ENCODE measurements around the gene SMOC2. TPM values are rescaled to one million over a fixed set of nuclear protein-coding genes. Genes with fewer than 3 reads are reported as not detected.

SMOC2 gene
- polyA plus RNA-seq, 1 experiment: not detected

DNA sequence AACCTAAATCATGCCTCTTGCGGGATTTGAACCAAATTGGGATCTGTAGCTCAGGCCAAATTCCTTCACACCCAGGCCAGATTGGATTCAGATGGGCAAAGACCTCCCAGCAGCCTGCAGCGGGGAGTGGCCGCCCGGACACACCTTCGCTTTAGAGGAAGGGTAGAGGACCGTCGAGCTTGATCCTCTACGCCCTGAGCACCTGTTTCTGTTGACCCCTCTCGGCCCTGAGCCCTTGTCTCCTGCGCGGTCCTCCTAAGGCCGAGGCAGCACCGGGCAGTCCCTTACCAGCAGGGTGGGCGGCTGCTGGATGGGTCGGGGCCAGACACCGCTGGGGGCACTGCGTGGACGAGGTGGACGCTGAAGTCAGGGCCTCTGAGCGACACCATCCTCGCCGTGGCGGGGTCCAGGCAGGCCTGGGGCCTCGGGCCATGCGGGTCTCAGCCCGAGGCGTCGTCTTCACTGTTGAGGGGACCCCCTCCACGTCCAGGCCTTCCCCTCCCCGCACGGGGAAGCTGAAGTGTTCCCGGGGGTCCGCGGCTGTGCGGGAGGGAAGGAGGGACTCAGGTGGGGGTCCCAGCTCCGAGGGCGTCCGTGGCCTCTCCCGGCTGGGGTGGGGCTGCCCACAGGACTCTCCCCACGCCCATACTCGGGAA, 114.8 kb downstream of the SMOC2 start:
- no peak for DNase-seq (ENCODE audit: low read depth, low spot score)
- POLR2A ChIA-PET: no interaction called here
- H3K9me3 ChIP-seq (ENCODE audit: control insufficient read depth, insufficient read depth, low read length): peaks cover 54% of the 10 kb centered on the region
- no peak overlapping the region for H3K27ac ChIP-seq (ENCODE audit: low read depth, low read length)
- no peak overlapping the region for H3K4me3 ChIP-seq (ENCODE audit: low read depth, low read length)
- CTCF ChIA-PET: no interaction called here
- H3K27me3 ChIP-seq (ENCODE audit: control insufficient read depth, insufficient read depth, low read length): no peaks in the 10 kb centered on the region
- TF ChIP-seq, protein P1, sequence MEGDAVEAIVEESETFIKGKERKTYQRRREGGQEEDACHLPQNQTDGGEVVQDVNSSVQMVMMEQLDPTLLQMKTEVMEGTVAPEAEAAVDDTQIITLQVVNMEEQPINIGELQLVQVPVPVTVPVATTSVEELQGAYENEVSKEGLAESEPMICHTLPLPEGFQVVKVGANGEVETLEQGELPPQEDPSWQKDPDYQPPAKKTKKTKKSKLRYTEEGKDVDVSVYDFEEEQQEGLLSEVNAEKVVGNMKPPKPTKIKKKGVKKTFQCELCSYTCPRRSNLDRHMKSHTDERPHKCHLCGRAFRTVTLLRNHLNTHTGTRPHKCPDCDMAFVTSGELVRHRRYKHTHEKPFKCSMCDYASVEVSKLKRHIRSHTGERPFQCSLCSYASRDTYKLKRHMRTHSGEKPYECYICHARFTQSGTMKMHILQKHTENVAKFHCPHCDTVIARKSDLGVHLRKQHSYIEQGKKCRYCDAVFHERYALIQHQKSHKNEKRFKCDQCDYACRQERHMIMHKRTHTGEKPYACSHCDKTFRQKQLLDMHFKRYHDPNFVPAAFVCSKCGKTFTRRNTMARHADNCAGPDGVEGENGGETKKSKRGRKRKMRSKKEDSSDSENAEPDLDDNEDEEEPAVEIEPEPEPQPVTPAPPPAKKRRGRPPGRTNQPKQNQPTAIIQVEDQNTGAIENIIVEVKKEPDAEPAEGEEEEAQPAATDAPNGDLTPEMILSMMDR (IDR thresholded peaks at IDR 0.05; ENCODE audit: low read depth, low read length): no peak

DNA sequence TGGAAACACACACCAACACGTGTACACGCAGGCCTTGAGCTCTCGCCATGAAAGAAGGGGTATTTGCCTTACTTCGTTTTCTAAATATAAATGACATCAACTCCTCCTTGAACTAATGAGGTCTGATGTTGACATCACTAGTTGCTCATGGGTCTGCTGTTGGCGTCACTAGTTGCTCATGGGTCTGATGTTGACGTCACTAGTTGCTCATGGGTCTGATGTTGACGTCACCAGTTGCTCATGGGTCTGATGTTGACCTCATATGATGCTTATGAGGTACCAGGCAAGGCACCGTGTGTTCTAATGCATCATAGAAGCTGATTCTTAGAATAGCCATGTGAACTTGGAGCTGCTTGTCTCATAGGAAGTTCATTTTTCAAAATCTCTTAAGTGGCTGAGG, 116.5 kb downstream of the SMOC2 start:
- TF ChIP-seq, protein P1 (IDR thresholded peaks at IDR 0.05; ENCODE audit: low read depth, low read length): no peak
- DNase-seq (ENCODE audit: low read depth, low spot score): no peak
- Histone ChIP-seq H3K4me3 (ENCODE audit: low read depth, low read length) (no peak overlapping the region), H3K27ac (ENCODE audit: low read depth, low read length) (no peak overlapping the region), H3K27me3 (ENCODE audit: control insufficient read depth, insufficient read depth, low read length) (no peaks in the 10 kb centered on the region), H3K9me3 (ENCODE audit: control insufficient read depth, insufficient read depth, low read length) (peaks cover 48% of the 10 kb centered on the region)
- CTCF ChIA-PET: no interaction called here
- POLR2A ChIA-PET: no interaction called here

- Histone ChIP-seq H3K27ac (ENCODE audit: low read depth, low read length) (no peak overlapping the region), H3K4me3 (ENCODE audit: low read depth, low read length) (no peak overlapping the region), H3K27me3 (ENCODE audit: control insufficient read depth, insufficient read depth, low read length) (no peaks in the 10 kb centered on the region), H3K9me3 (ENCODE audit: control insufficient read depth, insufficient read depth, low read length) (peaks cover 55% of the 10 kb centered on the region)
- no peak for DNase-seq (ENCODE audit: low read depth, low spot score)
- POLR2A ChIA-PET: no interaction called here
- TF ChIP-seq, protein P1 (IDR thresholded peaks at IDR 0.05; ENCODE audit: low read depth, low read length): no peak
- CTCF ChIA-PET: no interaction called here
Measured at GRCh38 chr6:168558686-168559085, 117.7 kb downstream of the SMOC2 start.

GRCh38 chr6:168559574-168560098, 118.7 kb downstream of the SMOC2 start:
- ChIA-PET CTCF (no interaction called here), POLR2A (no interaction called here)
- no peak for DNase-seq (ENCODE audit: low read depth, low spot score)
- no peak overlapping the region for H3K27ac ChIP-seq (ENCODE audit: low read depth, low read length)
- H3K27me3 ChIP-seq (ENCODE audit: control insufficient read depth, insufficient read depth, low read length): no peaks in the 10 kb centered on the region
- no peak overlapping the region for H3K4me3 ChIP-seq (ENCODE audit: low read depth, low read length)
- peaks cover 50% of the 10 kb centered on the region for H3K9me3 ChIP-seq (ENCODE audit: control insufficient read depth, insufficient read depth, low read length)
- TF ChIP-seq, protein P1 (IDR thresholded peaks at IDR 0.05; ENCODE audit: low read depth, low read length): no peak

DNA sequence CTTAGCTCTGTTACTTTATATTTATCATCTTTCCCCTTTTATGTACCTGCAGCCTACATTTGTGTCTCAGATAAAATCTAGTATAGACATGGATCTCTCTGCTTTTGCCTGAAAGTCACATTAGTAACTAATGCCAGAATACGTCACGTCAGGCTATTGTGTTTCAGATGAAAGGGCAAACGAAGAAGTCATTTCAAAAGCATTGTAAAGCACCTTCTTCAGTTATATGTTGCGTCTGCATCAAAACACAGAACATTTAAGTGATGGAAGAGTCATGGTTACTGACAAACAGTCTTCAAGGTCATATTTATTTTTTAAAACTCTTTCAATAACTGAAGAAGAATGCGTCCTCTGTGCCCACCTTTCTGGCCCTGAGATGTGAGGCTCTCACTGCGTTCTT, 119.1 kb downstream of the SMOC2 start:
- H3K27ac ChIP-seq (ENCODE audit: low read depth, low read length): no peak overlapping the region
- POLR2A ChIA-PET: no interaction called here
- no peak overlapping the region for H3K4me3 ChIP-seq (ENCODE audit: low read depth, low read length)
- H3K27me3 ChIP-seq (ENCODE audit: control insufficient read depth, insufficient read depth, low read length): no peaks in the 10 kb centered on the region
- no peak for DNase-seq (ENCODE audit: low read depth, low spot score)
- peaks cover 47% of the 10 kb centered on the region for H3K9me3 ChIP-seq (ENCODE audit: control insufficient read depth, insufficient read depth, low read length)
- CTCF ChIA-PET: no interaction called here
- TF ChIP-seq, protein P1 (IDR thresholded peaks at IDR 0.05; ENCODE audit: low read depth, low read length): no peak
